Measurements from ENCODE around the gene CUL1.

The CUL1 gene

GRCh38 chr7:148774471-148774870, 75.8 kb downstream of the CUL1 start:
- no peak for TF ChIP-seq EZH2 (IDR thresholded peaks at IDR 0.05; ENCODE audit: borderline replicate concordance, low read depth, low read length, severe bottlenecking)
- TF ChIP-seq CTCF (IDR thresholded peaks at IDR 0.05; ENCODE audit: borderline replicate concordance, extremely low read depth, low read length, poor library complexity, severe bottlenecking) = no peak
- H3K79me2 ChIP-seq (ENCODE audit: insufficient read depth, low read length) = 0 out of 2 replicates have a peak, but pooled peaks cover 5% of the 10 kb centered on the region

DNA sequence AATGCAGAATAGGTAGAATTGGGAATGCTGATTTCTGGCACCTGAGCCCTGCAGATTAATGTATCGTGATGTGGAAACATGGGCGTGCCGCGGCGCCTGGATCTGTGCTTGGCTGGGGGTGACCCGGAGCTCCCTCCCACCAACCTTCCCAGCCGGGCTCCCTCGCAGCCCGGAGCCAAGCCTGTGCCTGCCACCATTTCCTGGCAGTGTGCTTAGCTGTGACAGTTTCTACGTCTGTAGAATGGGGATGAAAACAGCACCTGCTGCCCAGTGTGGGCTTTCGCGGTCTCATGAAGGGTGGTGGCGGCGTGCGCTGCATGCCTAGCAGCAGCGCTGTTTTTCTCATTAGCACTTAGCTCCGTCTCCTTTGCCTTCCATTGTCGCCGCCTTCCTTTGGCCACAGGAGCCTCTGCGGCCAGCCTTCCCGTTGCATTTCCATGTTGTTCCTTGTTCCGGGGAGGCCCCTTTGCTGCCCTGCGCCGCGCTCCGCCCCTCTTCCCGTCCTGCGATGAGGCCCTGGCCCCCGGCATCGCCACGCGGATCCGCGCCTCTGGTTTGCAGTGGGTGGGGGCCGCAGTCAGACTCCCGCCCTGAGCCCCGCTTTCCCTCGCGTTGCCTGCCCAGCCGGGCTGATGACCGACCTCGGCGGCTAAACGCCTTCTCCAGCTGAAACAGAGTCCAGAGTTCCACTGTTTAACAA, 84.2 kb downstream of the CUL1 start:
- Histone ChIP-seq H3K9me3 (ENCODE audit: insufficient read depth, low read length, severe bottlenecking) (no peaks in the 10 kb centered on the region), H3K9ac (ENCODE audit: low read depth, low read length) (no peak overlapping the region), H4K20me1 (ENCODE audit: insufficient read depth, low read length) (peaks cover 2% of the 10 kb centered on the region; the same call in 1 of the 2 replicates), H3K27me3 (ENCODE audit: insufficient read depth, low read length, poor library complexity) (no peaks in the 10 kb centered on the region), H3K36me3 (ENCODE audit: insufficient read depth, low read length) (peaks cover 83% of the 10 kb centered on the region), H3K79me2 (ENCODE audit: insufficient read depth, low read length) (no peaks in the 10 kb centered on the region), H3K4me1 (ENCODE audit: insufficient read depth, low read length) (no peaks in the 10 kb centered on the region), H3K27ac (ENCODE audit: low read length) (no peak overlapping the region), H2AFZ (ENCODE audit: low read depth, low read length) (no peak overlapping the region), H3K4me2 (ENCODE audit: insufficient read depth, low read length) (no peak overlapping the region), H3K4me3 (ENCODE audit: low read depth in 1 of 2, low read length in 2 of 2) (no peak overlapping the region)
- DNase-seq (no peak), ATAC-seq (ENCODE audit: insufficient read depth, low read depth) (no peak)
- TF ChIP-seq EZH2 (IDR thresholded peaks at IDR 0.05; ENCODE audit: borderline replicate concordance, low read depth, low read length, severe bottlenecking) = no peak
- TF ChIP-seq CTCF (IDR thresholded peaks at IDR 0.05; ENCODE audit: borderline replicate concordance, extremely low read depth, low read length, poor library complexity, severe bottlenecking) = no peak

More at GRCh38 chr7:148774471-148774870, 75.8 kb downstream of the CUL1 start:
- no peaks in the 10 kb centered on the region for H3K27me3 ChIP-seq (ENCODE audit: insufficient read depth, low read length, poor library complexity)
- H3K36me3 ChIP-seq (ENCODE audit: insufficient read depth, low read length) = peaks cover 85% of the 10 kb centered on the region
- no peak overlapping the region for H3K9ac ChIP-seq (ENCODE audit: low read depth, low read length)
- H3K4me1 ChIP-seq (ENCODE audit: insufficient read depth, low read length) = peaks cover 13% of the 10 kb centered on the region
- ATAC-seq (ENCODE audit: insufficient read depth, low read depth) = no peak
- H4K20me1 ChIP-seq (ENCODE audit: insufficient read depth, low read length) = peaks cover 15% of the 10 kb centered on the region
- DNase-seq = no peak
- H3K27ac ChIP-seq (ENCODE audit: low read length) = no peak overlapping the region
- no peak overlapping the region for H2AFZ ChIP-seq (ENCODE audit: low read depth, low read length)
- H3K4me2 ChIP-seq (ENCODE audit: insufficient read depth, low read length) = no peak overlapping the region
- no peaks in the 10 kb centered on the region for H3K9me3 ChIP-seq (ENCODE audit: insufficient read depth, low read length, severe bottlenecking)
- H3K4me3 ChIP-seq (ENCODE audit: low read depth in 1 of 2, low read length in 2 of 2) = no peak overlapping the region

GRCh38 chr7:148783801-148784527, 85.3 kb downstream of the CUL1 start:
- H3K79me2 ChIP-seq (ENCODE audit: insufficient read depth, low read length) = no peaks in the 10 kb centered on the region
- no peak for ATAC-seq (ENCODE audit: insufficient read depth, low read depth)
- H3K27me3 ChIP-seq (ENCODE audit: insufficient read depth, low read length, poor library complexity) = no peaks in the 10 kb centered on the region
- H3K9ac ChIP-seq (ENCODE audit: low read depth, low read length) = no peak overlapping the region
- H3K4me1 ChIP-seq (ENCODE audit: insufficient read depth, low read length) = no peaks in the 10 kb centered on the region
- H3K9me3 ChIP-seq (ENCODE audit: insufficient read depth, low read length, severe bottlenecking) = no peaks in the 10 kb centered on the region
- no peak for DNase-seq
- peaks cover 84% of the 10 kb centered on the region for H3K36me3 ChIP-seq (ENCODE audit: insufficient read depth, low read length)
- H3K27ac ChIP-seq (ENCODE audit: low read length) = no peak overlapping the region
- no peak overlapping the region for H2AFZ ChIP-seq (ENCODE audit: low read depth, low read length)
- no peak for TF ChIP-seq CTCF (IDR thresholded peaks at IDR 0.05; ENCODE audit: borderline replicate concordance, extremely low read depth, low read length, poor library complexity, severe bottlenecking)
- no peak for TF ChIP-seq EZH2 (IDR thresholded peaks at IDR 0.05; ENCODE audit: borderline replicate concordance, low read depth, low read length, severe bottlenecking)
- H3K4me3 ChIP-seq (ENCODE audit: low read depth in 1 of 2, low read length in 2 of 2) = no peak overlapping the region
- H4K20me1 ChIP-seq (ENCODE audit: insufficient read depth, low read length) = peaks cover 2% of the 10 kb centered on the region; the same call in 1 of the 2 replicates
- no peak overlapping the region for H3K4me2 ChIP-seq (ENCODE audit: insufficient read depth, low read length)

Measured in DND-41 (cell line).